Karpas-422 (cell line): ENCODE results near the gene MS4A4A. TPM values are rescaled to one million over a fixed set of nuclear protein-coding genes. Genes with fewer than 3 reads are reported as not detected.
"Not testable (repeated sequence)": the region's sequence is repeated elsewhere in the genome, so short reads cannot be mapped to it uniquely, and the experiment has no call there.

Experiments
- DNase-seq: peaks from one replicate; pipeline ENCODE4 v3.0.0-alpha.2; 2015
- H2AFZ ChIP-seq: fragments of 200-600 bp; sonication (generic); 2 replicates; pipeline ENCODE4 v1.6.1; 2014; ENCODE audit warnings: antibody characterized with exemption, low read length, mixed read lengths
- H3K27ac ChIP-seq: fragments of 200-600 bp; sonication (generic); 2 replicates; pipeline ENCODE4 v1.5.1; 2014; ENCODE audit warnings: mild to moderate bottlenecking, low read length, moderate library complexity
- H3K27me3 ChIP-seq: fragments of 200-600 bp; sonication (generic); 2 replicates; pipeline ENCODE4 v1.6.1; 2014; ENCODE audit warnings: low read length, mixed read lengths
- H3K36me3 ChIP-seq: fragments of 200-600 bp; sonication (generic); 2 replicates; pipeline ENCODE4 v1.6.1; 2014; ENCODE audit warnings: low read length, mixed read lengths; ENCODE audit not compliant: insufficient read depth
- H3K4me1 ChIP-seq: fragments of 200-600 bp; sonication (generic); 2 replicates; pipeline ENCODE4 v1.6.1; 2014; ENCODE audit warnings: mild to moderate bottlenecking, low read length, mixed read lengths
- H3K4me2 ChIP-seq: fragments of 200-600 bp; sonication (generic); 2 replicates; pipeline ENCODE4 v1.6.1; 2014; ENCODE audit warnings: low read length, low read depth, mild to moderate bottlenecking; ENCODE audit not compliant: poor library complexity, severe bottlenecking
- H3K4me3 ChIP-seq: fragments of 200-600 bp; sonication (generic); 2 replicates; pipeline ENCODE4 v1.5.1; 2014; ENCODE audit warnings: mild to moderate bottlenecking, antibody characterized with exemption, low read length, mixed read lengths
- H3K79me2 ChIP-seq: fragments of 200-600 bp; sonication (generic); 2 replicates; pipeline ENCODE4 v1.6.1; 2014; ENCODE audit warnings: mild to moderate bottlenecking, low read length, mixed read lengths
- H3K9ac ChIP-seq: fragments of 200-600 bp; sonication (generic); 2 replicates; pipeline ENCODE4 v1.6.0; 2014; ENCODE audit warnings: low read length
- H3K9me2 ChIP-seq: fragments of 200-600 bp; sonication (generic), shearing (Covaris generic); replicated peaks from 2 replicates; pipeline ENCODE4 v1.6.0; 2014; ENCODE audit warnings: mild to moderate bottlenecking, low read length, moderate library complexity; ENCODE audit not compliant: insufficient read depth
- H3K9me3 ChIP-seq: fragments of 300-700, 200-600 bp; sonication (generic); 2 replicates; pipeline ENCODE4 v1.6.1; 2014; ENCODE audit warnings: low read length, mixed read lengths
- H4K20me1 ChIP-seq: fragments of 200-600 bp; sonication (generic); 2 replicates; pipeline ENCODE4 v1.6.1; 2014; ENCODE audit warnings: mild to moderate bottlenecking, antibody characterized with exemption, low read length, low read depth; ENCODE audit not compliant: insufficient read depth
- total RNA-seq: library from RNA; depleted of rRNA; stranded (reverse); fragments of >200 nt; shearing (Covaris generic); gene quantifications from 2 replicates; pipeline ENCODE4 v1.2.3, GENCODE V29; 2014; ENCODE audit warnings: low replicate concordance

Gene MS4A4A
- total RNA-seq, 1 experiment from 2014 or later: not detected

GRCh38 chr11:60285411-60286126 lies 5.1 kb downstream of the MS4A4A start:
- not testable (repeated sequence) for H3K4me3 ChIP-seq, H3K36me3 ChIP-seq, H3K9ac ChIP-seq, H3K9me2 ChIP-seq, H3K4me2 ChIP-seq, H3K79me2 ChIP-seq, H3K27ac ChIP-seq, H4K20me1 ChIP-seq, H2AFZ ChIP-seq, H3K4me1 ChIP-seq, H3K27me3 ChIP-seq, DNase-seq, H3K9me3 ChIP-seq

GRCh38 chr11:60288531-60288930 lies 8.1 kb downstream of the MS4A4A start:
- no peaks in the 10 kb centered on the region for H3K4me1 ChIP-seq
- H3K27me3 ChIP-seq: no peaks in the 10 kb centered on the region
- H2AFZ ChIP-seq: no peak overlapping the region

GRCh38 chr11:60292145-60292544 lies 11.7 kb downstream of the MS4A4A start:
- Histone ChIP-seq H3K27me3 (no peaks in the 10 kb centered on the region), H3K9ac (no peak overlapping the region), H4K20me1 (no peaks in the 10 kb centered on the region), H3K4me2 (no peak overlapping the region), H3K9me2 (no peaks in the 10 kb centered on the region), H3K79me2 (no peaks in the 10 kb centered on the region), H3K9me3 (no peaks in the 10 kb centered on the region), H3K4me1 (no peaks in the 10 kb centered on the region), H3K4me3 (no peak overlapping the region), H2AFZ (no peak overlapping the region), H3K27ac (no peak overlapping the region), H3K36me3 (no peaks in the 10 kb centered on the region)
- no peak for DNase-seq

More at GRCh38 chr11:60288531-60288930, 8.1 kb downstream of the MS4A4A start:
- Histone ChIP-seq H3K4me2 (no peak overlapping the region), H4K20me1 (no peaks in the 10 kb centered on the region), H3K27ac (no peak overlapping the region), H3K4me3 (no peak overlapping the region), H3K9ac (no peak overlapping the region), H3K9me3 (no peaks in the 10 kb centered on the region), H3K79me2 (no peaks in the 10 kb centered on the region), H3K9me2 (no peaks in the 10 kb centered on the region), H3K36me3 (no peaks in the 10 kb centered on the region)
- DNase-seq: no peak

- Histone ChIP-seq H3K27me3 (no peaks in the 10 kb centered on the region), H3K36me3 (no peaks in the 10 kb centered on the region), H3K27ac (no peak overlapping the region), H3K9me2 (no peaks in the 10 kb centered on the region), H2AFZ (no peak overlapping the region), H4K20me1 (no peaks in the 10 kb centered on the region), H3K79me2 (no peaks in the 10 kb centered on the region), H3K4me2 (no peak overlapping the region), H3K4me3 (no peak overlapping the region), H3K9me3 (no peaks in the 10 kb centered on the region), H3K4me1 (no peaks in the 10 kb centered on the region), H3K9ac (no peak overlapping the region)
- DNase-seq: no peak
Measured at GRCh38 chr11:60301178-60301577, 20.7 kb downstream of the MS4A4A start.

GRCh38 chr11:60301884-60302283 lies 21.4 kb downstream of the MS4A4A start:
- H3K36me3 ChIP-seq, H3K4me1 ChIP-seq, H3K9me3 ChIP-seq, H2AFZ ChIP-seq, H3K4me2 ChIP-seq, H3K27me3 ChIP-seq, H3K9ac ChIP-seq, H3K27ac ChIP-seq, H3K4me3 ChIP-seq, DNase-seq, H3K9me2 ChIP-seq, H4K20me1 ChIP-seq, H3K79me2 ChIP-seq: not testable (repeated sequence)

GRCh38 chr11:60303661-60304060 lies 23.2 kb downstream of the MS4A4A start:
- no peak for DNase-seq
- H3K27ac ChIP-seq: no peak overlapping the region
- no peak overlapping the region for H3K4me2 ChIP-seq
- no peaks in the 10 kb centered on the region for H3K36me3 ChIP-seq
- no peak overlapping the region for H2AFZ ChIP-seq
- no peak overlapping the region for H3K9ac ChIP-seq
- H3K9me3 ChIP-seq: no peaks in the 10 kb centered on the region
- no peaks in the 10 kb centered on the region for H4K20me1 ChIP-seq
- H3K27me3 ChIP-seq: no peaks in the 10 kb centered on the region
- H3K4me3 ChIP-seq: no peak overlapping the region
- H3K4me1 ChIP-seq: no peaks in the 10 kb centered on the region
- no peaks in the 10 kb centered on the region for H3K9me2 ChIP-seq
- H3K79me2 ChIP-seq: no peaks in the 10 kb centered on the region

- no peaks in the 10 kb centered on the region for H3K36me3 ChIP-seq
- H3K4me2 ChIP-seq: no peak overlapping the region
- no peaks in the 10 kb centered on the region for H3K27me3 ChIP-seq
- no peak overlapping the region for H3K4me3 ChIP-seq
- no peak overlapping the region for H3K9ac ChIP-seq
- no peak overlapping the region for H3K27ac ChIP-seq
- DNase-seq: no peak
- no peaks in the 10 kb centered on the region for H4K20me1 ChIP-seq
- H3K4me1 ChIP-seq: peaks cover 4% of the 10 kb centered on the region; the same call in 1 of the 2 replicates
- H3K9me2 ChIP-seq: no peaks in the 10 kb centered on the region
- no peaks in the 10 kb centered on the region for H3K79me2 ChIP-seq
- H3K9me3 ChIP-seq: no peaks in the 10 kb centered on the region
- H2AFZ ChIP-seq: no peak overlapping the region
Measured at GRCh38 chr11:60305906-60306619, 25.6 kb downstream of the MS4A4A start.

GRCh38 chr11:60307507-60308195 lies 27.2 kb downstream of the MS4A4A start:
- H3K4me3 ChIP-seq: no peak overlapping the region
- no peaks in the 10 kb centered on the region for H3K36me3 ChIP-seq
- H3K4me2 ChIP-seq: no peak overlapping the region
- H4K20me1 ChIP-seq: no peaks in the 10 kb centered on the region
- H3K9me3 ChIP-seq: no peaks in the 10 kb centered on the region
- DNase-seq: no peak
- H3K9me2 ChIP-seq: no peaks in the 10 kb centered on the region
- no peak overlapping the region for H3K27ac ChIP-seq
- no peaks in the 10 kb centered on the region for H3K27me3 ChIP-seq
- peaks cover 4% of the 10 kb centered on the region; the same call in 1 of the 2 replicates for H3K4me1 ChIP-seq
- no peaks in the 10 kb centered on the region for H3K79me2 ChIP-seq
- H2AFZ ChIP-seq: no peak overlapping the region
- H3K9ac ChIP-seq: no peak overlapping the region
